K562 (cell line): ENCODE data around the gene SGMS1. TPM values are rescaled to one million over a fixed set of nuclear protein-coding genes. Genes with fewer than 3 reads are reported as not detected.
A peak's percentile ranks its signal among the peaks of the same experiment; 100 is the strongest.

Source experiments
- ASH1L ChIP-seq: fragments of 450-650 bp; IDR thresholded peaks from 2 replicates; pipeline ENCODE4 v1.6.1; 2018; ENCODE audit warnings: borderline replicate concordance, mild to moderate bottlenecking, low read depth; ENCODE audit not compliant: partially characterized antibody
- BCL6 ChIP-seq: fragments of 250-450 bp; sonication (Bioruptor Pico); IDR thresholded peaks from 2 replicates; pipeline ENCODE4 v1.4.0; 2020
- CTCF ChIP-seq, 3 experiments: IDR thresholded peaks in 2 of 3; conservative IDR thresholded peaks in 1 of 3; 2 replicates each; pipeline ENCODE4 v1.5.1; 2011 to 2012; ENCODE audit warnings: low read length in 3 of 3, mild to moderate bottlenecking in 3 of 3, control low read depth in 2 of 3, improper control_type of control experiment in 1 of 3, inconsistent platforms in 1 of 3, low read depth in 1 of 3, mixed read lengths in 1 of 3, moderate library complexity in 1 of 3; ENCODE audit not compliant: insufficient read depth in 2 of 3
- ERF ChIP-seq: fragments of 450-650 bp; formaldehyde crosslinking; IDR thresholded peaks from 2 replicates; pipeline ENCODE4 v1.4.0; 2020; ENCODE audit warnings: mild to moderate bottlenecking, mixed read lengths
- GATAD2A ChIP-seq: fragments of 450-650 bp; IDR thresholded peaks from 2 replicates; pipeline ENCODE4 v1.6.1; 2017
- HMBOX1 ChIP-seq: sonication (generic); IDR thresholded peaks from 2 replicates; pipeline ENCODE4 v1.6.1; 2016
- HMG20A ChIP-seq: fragments of 450-650 bp; formaldehyde crosslinking; conservative IDR thresholded peaks from 2 replicates; pipeline ENCODE4 v1.4.0; 2020; ENCODE audit warnings: mild to moderate bottlenecking, mixed read lengths
- L3MBTL2 ChIP-seq: fragments of 450-650 bp; IDR thresholded peaks from 2 replicates; pipeline ENCODE4 v1.6.1; 2016; ENCODE audit warnings: mild to moderate bottlenecking, moderate library complexity
- NEUROD1 ChIP-seq: fragments of 150-350 bp; IDR thresholded peaks from 2 replicates; pipeline ENCODE4 v1.6.1; 2014; ENCODE audit warnings: borderline replicate concordance, low read length, low read depth; ENCODE audit not compliant: partially characterized antibody
- SAFB ChIP-seq: fragments of 200-400 bp; formaldehyde crosslinking; IDR thresholded peaks from 2 replicates; pipeline ENCODE4 v1.6.1; 2017; ENCODE audit warnings: low read depth, low read length, borderline replicate concordance
- SETDB1 ChIP-seq: IDR thresholded peaks from one replicate; pipeline ENCODE4 v1.6.1; 2012; ENCODE audit warnings: low read length, control low read depth, inconsistent platforms
- SMAD2 ChIP-seq: fragments of 150-350 bp; IDR thresholded peaks from 2 replicates; pipeline ENCODE4 v1.6.1; 2014; ENCODE audit warnings: low read depth, mild to moderate bottlenecking, low read length
- SMARCA5 ChIP-seq: fragments of 450-650 bp; IDR thresholded peaks from 2 replicates; pipeline ENCODE4 v1.6.1; 2016
- ZNF217 ChIP-seq: sonication (generic); formaldehyde crosslinking; IDR thresholded peaks from 2 replicates; pipeline ENCODE4 v1.8.0; 2022; ENCODE audit warnings: mild to moderate bottlenecking, missing genetic modification reagents
- ZNF280A ChIP-seq: fragments of 450-650 bp; IDR thresholded peaks from 2 replicates; pipeline ENCODE4 v1.6.1; 2018; ENCODE audit warnings: mild to moderate bottlenecking, low read depth; ENCODE audit not compliant: partially characterized antibody
- ZNF609 ChIP-seq: sonication (generic); formaldehyde crosslinking; IDR thresholded peaks from 2 replicates; pipeline ENCODE4 v1.8.1; 2023; ENCODE audit warnings: missing genetic modification reagents, mild to moderate bottlenecking, borderline replicate concordance
- polyA plus RNA-seq, 8 experiments: library from polyadenylated mRNA; depleted of rRNA in 4 of 8; stranded (reverse) in 5 of 8; unstranded in 3 of 8; fragments of >200 nt; fragmentation: Nextera tagmentation in 2 of 8; fragmentation: Illumina TruSeq in 1 of 8; extraction: Ambion mirVana in 2 of 8; extraction: Trizol in 1 of 8; gene quantifications; 2 replicates each; pipeline versions ENCODE4 v1.2.1 to v1.2.3, GENCODE V29; 2011 to 2014; ENCODE audit warnings: inconsistent platforms in 1 of 8, missing spikeins in 1 of 8
- total RNA-seq, 7 experiments: library from RNA; depleted of rRNA in 6 of 7; stranded (reverse); fragments of >200 nt in 6 of 7; fragmentation: Illumina TruSeq in 2 of 7; extraction: Trizol in 2 of 7; gene quantifications; 2 replicates each; pipeline versions ENCODE4 v1.2.1 to v1.2.3, GENCODE V29; 2011 to 2021; ENCODE audit warnings: low replicate concordance in 1 of 7

The SGMS1 gene
- total and polyA plus RNA-seq, 9 of the 15 experiments (the other 6 are each of a cell fraction or from before 2014, with no cell fraction given) = 22.6 to 232 (median 82.2) TPM

GRCh38 chr10:50275650-50276235 lies 348.0 kb downstream of the SGMS1 start (continued):
- no peak for TF ChIP-seq L3MBTL2
- TF ChIP-seq HMBOX1 = peak; percentile 18; the same call in 1 of the 2 replicates
- no peak for TF ChIP-seq SMAD2
- TF ChIP-seq SAFB = 0 out of 2 replicates have a peak, but pooled peaks have one; percentile 23
- no peak for TF ChIP-seq SMARCA5
- TF ChIP-seq ZNF609 (CRISPR knock-in tag) = no peak
- TF ChIP-seq ZNF280A = no peak
- no peak for TF ChIP-seq BCL6 (CRISPR knock-in tag)
- no peak for TF ChIP-seq SETDB1
- no peak for TF ChIP-seq GATAD2A
- no peak for TF ChIP-seq HMG20A (CRISPR knock-in tag)
- TF ChIP-seq ERF = no peak
- no peak for TF ChIP-seq ZNF217 (CRISPR knock-in tag)
- TF ChIP-seq ASH1L = no peak
- peak; percentile 86 to 94 (median 93) for TF ChIP-seq CTCF (IDR thresholded peaks at IDR 0.05 in 2 of 3, conservative IDR thresholded peaks at IDR 0.05 in 1 of 3; ENCODE audit: insufficient read depth in 2 of 3, low read depth in 1 of 3, low read length in 3 of 3)
- TF ChIP-seq NEUROD1 = peak; percentile 57
